Sigmoid colon (tissue), 7 donors: Measurements from ENCODE around the gene PPEF2. TPM values are rescaled to one million over a fixed set of nuclear protein-coding genes. Genes with fewer than 3 reads are reported as not detected.
A peak's percentile ranks its signal among the peaks of the same experiment; 100 is the strongest.

Experiments
- DNase-seq: peaks from one replicate; pipeline ENCODE4 v3.0.0-alpha.2; 2019
- H3K27ac ChIP-seq, 4 donors: fragments of 200-600 bp; sonication (generic); one replicate each; pipeline ENCODE4 v1.5.1; 2016 to 2019; ENCODE audit warnings: mild to moderate bottlenecking in 1 of 4
- H3K27me3 ChIP-seq, 3 donors: fragments of 200-600 bp; sonication (generic); one replicate each; pipeline ENCODE4 v1.5.1; 2019; ENCODE audit warnings: mild to moderate bottlenecking in 1 of 3
- H3K36me3 ChIP-seq, 4 donors: fragments of 200-600 bp; sonication (generic); one replicate each; pipeline ENCODE4 v1.5.1; 2016 to 2019
- H3K4me1 ChIP-seq, 4 donors: fragments of 200-600 bp; sonication (generic); one replicate each; pipeline ENCODE4 v1.5.1; 2017 to 2019
- H3K4me3 ChIP-seq, 4 donors: fragments of 200-600 bp; sonication (generic); one replicate each; pipeline ENCODE4 v1.5.1; 2017 to 2019; ENCODE audit warnings: mild to moderate bottlenecking in 2 of 4, moderate library complexity in 1 of 4
- H3K9me3 ChIP-seq, 4 donors: fragments of 200-600 bp in 3 of 4; sonication (generic) in 3 of 4; one replicate each; pipeline versions ENCODE4 v1.5.1 to v1.6.1; 2013 to 2019
- CTCF ChIP-seq, 4 experiments: fragments of 450-650 bp in 3 of 4; fragments of 200-600 bp in 1 of 4; IDR thresholded peaks; one replicate each; pipeline ENCODE4 v1.5.1; 2016 to 2019; ENCODE audit warnings: antibody characterized with exemption in 4 of 4, mild to moderate bottlenecking in 3 of 4, moderate library complexity in 2 of 4
- EP300 ChIP-seq, 4 donors: sonication (generic); formaldehyde crosslinking; IDR thresholded peaks; one replicate each; pipeline ENCODE4 v1.6.1; 2017; ENCODE audit warnings: antibody characterized with exemption in 4 of 4
- POLR2A ChIP-seq, 2 donors: fragments of 450-650 bp; IDR thresholded peaks; one replicate each; pipeline ENCODE4 v1.6.1; 2016; ENCODE audit warnings: antibody characterized with exemption in 2 of 2, mild to moderate bottlenecking in 2 of 2, moderate library complexity in 2 of 2
- POLR2AphosphoS5 ChIP-seq, 4 donors: sonication (generic); formaldehyde crosslinking; IDR thresholded peaks; one replicate each; pipeline ENCODE4 v1.6.1; 2017; ENCODE audit warnings: antibody characterized with exemption in 4 of 4
- WGBS, 2 donors: extraction: QIAGEN DNeasy Blood & Tissue Kit; methylation state at CpG; one replicate each; pipeline ENCODE4 v1.1.7; 2013; 5-methylcytosine and 5-hydroxymethylcytosine counted together
- intact Hi-C: fragments of 100-400 bp; cut with DNase I; formaldehyde crosslinking; loops from one replicate; pipeline ENCODE4 v1.15.1; 2023
- polyA plus RNA-seq, 3 donors: library from polyadenylated mRNA; stranded (reverse); fragments of 200-250 nt; gene quantifications; one replicate each; pipeline ENCODE4 v1.2.3, GENCODE V29; 2013
- total RNA-seq, 4 donors: library from RNA; depleted of rRNA; stranded (reverse); fragments of >200 nt; gene quantifications; one replicate each; pipeline ENCODE4 v1.1.0, GENCODE V29; 2016
- donor health status: healthy with polysubstance abuse.
- donor health status: Bipolar disorder and iron deficiency.
- donor health status: healthy.

Gene PPEF2
- total and polyA plus RNA-seq, 7 donors = 0.03 to 0.33 (median 0.28) TPM; not detected in 4

- WGBS, 2 donors = 24 to 65% methylated on average over 5 of the region's 5 CpGs
- intact Hi-C loops = no loop called here
These were observed 1.8 kb upstream of the PPEF2 start for GRCh38 chr4:75904076-75904475.

GRCh38 chr4:75898536-75898935 lies 3.7 kb downstream of the PPEF2 start:
- Histone ChIP-seq H3K4me3 (no peak overlapping the region), H3K9me3 (no peaks in the 10 kb centered on the region), H3K27ac (no peak overlapping the region), H3K4me1 (no peaks in the 10 kb centered on the region), H3K27me3 (no peaks in the 10 kb centered on the region), H3K36me3 (no peaks in the 10 kb centered on the region)
- intact Hi-C loops = no loop called here
- no peak for DNase-seq
- TF ChIP-seq EP300 (IDR thresholded peaks at IDR 0.05) = no peak
- TF ChIP-seq POLR2AphosphoS5 (IDR thresholded peaks at IDR 0.05) = no peak

More at GRCh38 chr4:75904076-75904475, 1.8 kb upstream of the PPEF2 start:
- Histone ChIP-seq H3K27ac (no peak overlapping the region), H3K4me1 (no peaks in the 10 kb centered on the region), H3K27me3 (no peaks in the 10 kb centered on the region), H3K4me3 (no peak overlapping the region), H3K36me3 (no peaks in the 10 kb centered on the region), H3K9me3 (no peaks in the 10 kb centered on the region)
- no peak for TF ChIP-seq POLR2A (IDR thresholded peaks at IDR 0.05)
- no peak for TF ChIP-seq EP300 (IDR thresholded peaks at IDR 0.05)
- TF ChIP-seq POLR2AphosphoS5 (IDR thresholded peaks at IDR 0.05) = no peak
- TF ChIP-seq CTCF (IDR thresholded peaks at IDR 0.05) = no peak
- no peak for DNase-seq

- Histone ChIP-seq H3K36me3 (no peaks in the 10 kb centered on the region), H3K9me3 (no peaks in the 10 kb centered on the region), H3K27me3 (no peaks in the 10 kb centered on the region), H3K4me1 (no peaks in the 10 kb centered on the region), H3K4me3 (no peak overlapping the region), H3K27ac (no peak overlapping the region)
- intact Hi-C loops = no loop called here
- no peak for TF ChIP-seq POLR2A (IDR thresholded peaks at IDR 0.05)
- TF ChIP-seq CTCF (IDR thresholded peaks at IDR 0.05) = peak in 3 of 4 experiments; percentile 18 to 55 (median 20)
- DNase-seq = no peak
- 26 to 52% methylated on average over 4 of the region's 4 CpGs for WGBS, 2 donors
These were observed 6.4 kb downstream of the PPEF2 start for GRCh38 chr4:75895744-75896314.

GRCh38 chr4:75892508-75892907 lies 9.7 kb downstream of the PPEF2 start:
- no peak overlapping the region for H3K27ac ChIP-seq
- no peaks in the 10 kb centered on the region for H3K9me3 ChIP-seq
- intact Hi-C loops = no loop called here
- no peaks in the 10 kb centered on the region for H3K36me3 ChIP-seq
- TF ChIP-seq POLR2A (IDR thresholded peaks at IDR 0.05) = no peak
- TF ChIP-seq EP300 (IDR thresholded peaks at IDR 0.05) = no peak
- TF ChIP-seq CTCF (IDR thresholded peaks at IDR 0.05) = no peak
- TF ChIP-seq POLR2AphosphoS5 (IDR thresholded peaks at IDR 0.05) = no peak
- no peaks in the 10 kb centered on the region for H3K4me1 ChIP-seq
- no peaks in the 10 kb centered on the region for H3K27me3 ChIP-seq
- H3K4me3 ChIP-seq = no peak overlapping the region
- DNase-seq = no peak
- 53 to 83% methylated on average over 3 of the region's 3 CpGs for WGBS, 2 donors

- TF ChIP-seq POLR2AphosphoS5 (IDR thresholded peaks at IDR 0.05) (no peak), CTCF (IDR thresholded peaks at IDR 0.05) (no peak), EP300 (IDR thresholded peaks at IDR 0.05) (no peak), POLR2A (IDR thresholded peaks at IDR 0.05) (no peak)
- H3K9me3 ChIP-seq = no peaks in the 10 kb centered on the region
- H3K4me1 ChIP-seq = no peaks in the 10 kb centered on the region
- WGBS, 2 donors = 93 to 95% methylated on average over 14 of the region's 14 CpGs
- H3K27me3 ChIP-seq = no peaks in the 10 kb centered on the region
- no peak for DNase-seq
- no peak overlapping the region for H3K27ac ChIP-seq
- no peaks in the 10 kb centered on the region for H3K36me3 ChIP-seq
- no peak overlapping the region for H3K4me3 ChIP-seq
- intact Hi-C loops = no loop called here
These were observed 10.6 kb downstream of the PPEF2 start for GRCh38 chr4:75891611-75892010.
